ENCODE results near the gene LRRC27. TPM values are rescaled to one million over a fixed set of nuclear protein-coding genes. Genes with fewer than 3 reads are reported as not detected.

LRRC27 gene
- total RNA-seq, 2 experiments from 2014 or later, result 13.0 to 17.3 TPM

- no TSS peak for BruUV-seq (replicated peaks)
- peaks cover 50% of the 10 kb centered on the region for H3K4me1 ChIP-seq (ENCODE audit: insufficient read depth, low read length, poor library complexity, severe bottlenecking)
- no peak overlapping the region for H3K4me3 ChIP-seq (ENCODE audit: low read depth, low read length, poor library complexity, severe bottlenecking)
- H3K9me3 ChIP-seq (ENCODE audit: low read length), result no peaks in the 10 kb centered on the region
- H3K79me2 ChIP-seq (ENCODE audit: insufficient read depth, low read depth, low read length), result no peaks in the 10 kb centered on the region
- intact Hi-C loops (cut with micrococcal nuclease; ENCODE audit: unreplicated experiment), result loop anchor here (10.0 kb wide), 1 partner anchor 259 kb away; no protein-coding TSS in a partner anchor
- no peak for DNase-seq (ENCODE audit: low spot score)
- ChIA-PET POLR2A (interaction anchor here (1.3 to 1.7 kb wide), 2 partner anchors 9 to 19 kb away, joined by 3 to 6 read pairs; no protein-coding TSS in a partner anchor), CTCF (ENCODE audit: unreplicated experiment) (interaction anchor here (0.5 to 0.7 kb wide), 3 partner anchors 19 to 564 kb away, joined by 3 to 4 read pairs (median 4); no protein-coding TSS in a partner anchor)
- no peak overlapping the region; the same call in 1 of the 2 replicates for H2AFZ ChIP-seq (ENCODE audit: low read length)
- peak overlapping the region; percentile 91 for H3K27ac ChIP-seq (ENCODE audit: low read depth, low read length, poor library complexity, severe bottlenecking)
- H4K20me1 ChIP-seq (ENCODE audit: insufficient read depth, low read length), result no peaks in the 10 kb centered on the region
- no peak overlapping the region for H3K4me2 ChIP-seq (ENCODE audit: low read length)
- no peaks in the 10 kb centered on the region for H3K36me3 ChIP-seq (ENCODE audit: insufficient read depth, low read length)
- no peaks in the 10 kb centered on the region for H3K9me2 ChIP-seq (ENCODE audit: insufficient read depth, low read length)
- no peak for TF ChIP-seq CTCF (conservative IDR thresholded peaks at IDR 0.05; ENCODE audit: low read length)
- TF ChIP-seq EZH2phosphoT487 (IDR thresholded peaks at IDR 0.05; ENCODE audit: borderline replicate concordance, low read depth, low read length), result no peak
These were observed 92.2 kb downstream of the LRRC27 start for GRCh38 chr10:132423966-132424861.

DNA sequence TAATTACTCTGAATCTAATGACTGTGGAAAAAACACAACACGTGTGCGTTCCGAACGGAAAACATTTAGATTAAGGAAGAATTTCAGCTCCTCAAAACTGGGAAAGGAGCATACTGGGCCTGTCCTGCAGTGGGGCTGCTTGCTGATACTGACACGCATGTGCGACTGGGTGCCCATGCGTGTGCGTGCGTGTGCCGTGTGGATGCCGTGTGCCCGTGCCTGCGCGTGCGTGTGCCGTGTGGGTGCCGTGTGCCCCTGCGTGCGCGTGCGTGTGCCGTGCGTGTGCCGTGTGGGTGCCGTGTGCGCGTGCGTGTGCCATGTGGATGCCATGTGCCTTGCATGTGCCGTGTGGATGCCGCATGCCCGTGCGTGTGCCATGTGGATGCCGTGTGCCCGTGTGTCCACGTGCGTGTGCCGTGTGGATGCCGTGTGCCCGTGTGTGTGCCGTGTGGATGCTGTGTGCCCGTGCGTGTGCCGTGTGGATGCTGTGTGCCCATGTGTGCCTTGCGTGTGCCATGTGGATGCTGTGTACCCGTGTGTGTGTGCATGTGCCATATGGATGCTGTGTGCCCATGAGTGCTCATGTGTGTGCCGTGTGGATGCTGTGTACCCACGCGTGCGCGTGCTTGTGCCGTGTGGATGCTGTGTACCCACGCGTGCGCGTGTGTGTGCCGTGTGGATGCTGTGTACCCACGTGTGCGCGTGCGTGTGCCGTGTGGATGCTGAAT lies 93.2 kb downstream of the LRRC27 start:
- Histone ChIP-seq H3K4me3 (ENCODE audit: low read depth, low read length, poor library complexity, severe bottlenecking) (no peak overlapping the region), H3K4me2 (ENCODE audit: low read length) (no peak overlapping the region), H3K4me1 (ENCODE audit: insufficient read depth, low read length, poor library complexity, severe bottlenecking) (peaks cover 52% of the 10 kb centered on the region), H3K9me3 (ENCODE audit: low read length) (no peaks in the 10 kb centered on the region), H4K20me1 (ENCODE audit: insufficient read depth, low read length) (no peaks in the 10 kb centered on the region), H2AFZ (ENCODE audit: low read length) (no peak overlapping the region), H3K79me2 (ENCODE audit: insufficient read depth, low read depth, low read length) (no peaks in the 10 kb centered on the region), H3K36me3 (ENCODE audit: insufficient read depth, low read length) (no peaks in the 10 kb centered on the region), H3K27ac (ENCODE audit: low read depth, low read length, poor library complexity, severe bottlenecking) (no peak overlapping the region), H3K9me2 (ENCODE audit: insufficient read depth, low read length) (no peaks in the 10 kb centered on the region)
- TF ChIP-seq EZH2phosphoT487 (IDR thresholded peaks at IDR 0.05; ENCODE audit: borderline replicate concordance, low read depth, low read length) (no peak), CTCF (conservative IDR thresholded peaks at IDR 0.05; ENCODE audit: low read length) (no peak)
- DNase-seq (ENCODE audit: low spot score), result no peak
- ChIA-PET POLR2A (interaction anchor here (1.3 to 1.7 kb wide), 2 partner anchors 8 to 18 kb away, joined by 3 to 6 read pairs; no protein-coding TSS in a partner anchor), CTCF (ENCODE audit: unreplicated experiment) (no interaction called here)
- intact Hi-C loops (cut with micrococcal nuclease; ENCODE audit: unreplicated experiment), result loop anchor here (10.0 kb wide), 1 partner anchor 260 kb away; no protein-coding TSS in a partner anchor
- BruUV-seq (replicated peaks), result no TSS peak
